IMR-90 (cell line): ENCODE results near the gene TTC7B. TPM values are rescaled to one million over a fixed set of nuclear protein-coding genes. Genes with fewer than 3 reads are reported as not detected.

ENCODE experiments used
- ATAC-seq: fragments of 200-7000 bp; cut with Tn5 transposase; 2 replicates; pipeline ENCODE4 v1.9.1; 2020; ENCODE audit warnings: low read depth, mild to moderate bottlenecking, moderate library complexity
- BruUV-seq: library from RNA; stranded (reverse); fragments of 400-500 nt; replicated peaks from 2 replicates; lab custom pipeline; 2021; lab: Mats Ljungman, UMichigan
- CTCF ChIA-PET: fragments of 300-600 bp; formaldehyde crosslinking; extraction: SDS; loops from one replicate; lab custom pipeline; 2021; ENCODE audit warnings: antibody characterized with exemption; lab: Yijun Ruan, JAX
- POLR2A ChIA-PET: fragments of 300-600 bp; sonication (Branson Sonifier 250); formaldehyde crosslinking; loops from one replicate; lab custom pipeline; 2022; ENCODE audit warnings: antibody characterized with exemption; ENCODE audit not compliant: unreplicated experiment; lab: Charles Lee
- DNase-seq: peaks from one replicate; pipeline ENCODE4 v3.0.0; 2013
- H2AFZ ChIP-seq: replicated peaks from 2 replicates; pipeline ENCODE3; 2013; ENCODE audit warnings: low read length, mild to moderate bottlenecking; ENCODE audit not compliant: poor library complexity
- H2AK5ac ChIP-seq: 2 replicates; pipeline ENCODE4 v1.6.1; 2013; ENCODE audit warnings: low read depth, low read length, inconsistent platforms
- H2AK9ac ChIP-seq: replicated peaks from 2 replicates; pipeline ENCODE3; 2013; ENCODE audit warnings: mild to moderate bottlenecking, low read depth, low read length, moderate library complexity; ENCODE audit not compliant: poor library complexity
- H2BK120ac ChIP-seq: 2 replicates; pipeline ENCODE4 v1.6.1; 2013; ENCODE audit warnings: low read depth, low read length, inconsistent platforms
- H2BK15ac ChIP-seq: 3 replicates; pipeline ENCODE4 v1.6.1; 2013; ENCODE audit warnings: low read depth, low read length, inconsistent platforms
- H2BK20ac ChIP-seq: 2 replicates; pipeline ENCODE4 v1.6.1; 2013; ENCODE audit warnings: low read depth, mild to moderate bottlenecking, inconsistent platforms, low read length, moderate library complexity
- H2BK5ac ChIP-seq: 2 replicates; pipeline ENCODE4 v1.6.1; 2013; ENCODE audit warnings: mild to moderate bottlenecking, low read depth, low read length, inconsistent platforms; ENCODE audit not compliant: poor library complexity, severe bottlenecking
- H3K14ac ChIP-seq: replicated peaks from 2 replicates; pipeline ENCODE4 v1.6.1; 2013; ENCODE audit warnings: low read depth, low read length, inconsistent platforms
- H3K18ac ChIP-seq: 2 replicates; pipeline ENCODE4 v1.6.1; 2013; ENCODE audit warnings: low read depth, low read length, control low read depth
- H3K23ac ChIP-seq: 2 replicates; pipeline ENCODE4 v1.6.1; 2013; ENCODE audit warnings: low read depth, low read length, inconsistent platforms
- H3K27ac ChIP-seq: 2 replicates; pipeline ENCODE4 v1.5.1; 2013; ENCODE audit warnings: mild to moderate bottlenecking, control low read depth, low read length; ENCODE audit not compliant: insufficient read depth
- H3K27me3 ChIP-seq: 2 replicates; pipeline ENCODE4 v1.6.1; 2013; ENCODE audit warnings: low read length; ENCODE audit not compliant: control insufficient read depth, insufficient read depth
- H3K36me3 ChIP-seq: 2 replicates; pipeline ENCODE4 v1.6.1; 2013; ENCODE audit warnings: low read length, mixed read lengths; ENCODE audit not compliant: control insufficient read depth, insufficient read depth
- H3K4ac ChIP-seq: 2 replicates; pipeline ENCODE4 v1.6.1; 2013; ENCODE audit warnings: low read depth, low read length, inconsistent platforms
- H3K4me1 ChIP-seq: 2 replicates; pipeline ENCODE4 v1.6.1; 2013; ENCODE audit warnings: low read length, mixed read lengths; ENCODE audit not compliant: control insufficient read depth, insufficient read depth
- H3K4me2 ChIP-seq: 2 replicates; pipeline ENCODE4 v1.6.1; 2013; ENCODE audit warnings: low read depth, mild to moderate bottlenecking, control low read depth, low read length, moderate library complexity
- H3K4me3 ChIP-seq: 2 replicates; pipeline ENCODE4 v1.5.1; 2013; ENCODE audit warnings: low read depth, mild to moderate bottlenecking, control low read depth, low read length, moderate library complexity; ENCODE audit not compliant: insufficient read depth
- H3K56ac ChIP-seq: 2 replicates; pipeline ENCODE4 v1.6.1; 2013; ENCODE audit warnings: low read length, inconsistent platforms; ENCODE audit not compliant: insufficient read depth; ENCODE audit errors: extremely low read depth
- H3K79me1 ChIP-seq, 2 experiments: 2 replicates each; pipeline ENCODE4 v1.6.1; 2013; ENCODE audit warnings: low read length in 2 of 2, inconsistent platforms in 1 of 2, low read depth in 1 of 2
- H3K9ac ChIP-seq: 2 replicates; pipeline ENCODE4 v1.6.1; 2013; ENCODE audit warnings: low read depth, low read length, control low read depth
- H3K9me1 ChIP-seq: 2 replicates; pipeline ENCODE4 v1.6.1; 2013; ENCODE audit warnings: low read length, inconsistent platforms; ENCODE audit not compliant: insufficient read depth
- H3K9me3 ChIP-seq: 2 replicates; pipeline ENCODE4 v1.6.1; 2013; ENCODE audit warnings: low read length; ENCODE audit not compliant: control insufficient read depth, insufficient read depth
- H4K20me1 ChIP-seq: 2 replicates; pipeline ENCODE4 v1.6.1; 2013; ENCODE audit warnings: low read length, inconsistent platforms; ENCODE audit not compliant: insufficient read depth
- H4K5ac ChIP-seq: 2 replicates; pipeline ENCODE4 v1.6.1; 2013; ENCODE audit warnings: mild to moderate bottlenecking, low read depth, low read length, control low read depth
- H4K8ac ChIP-seq, 2 experiments: 2 replicates each; pipeline ENCODE4 v1.6.1; 2013; ENCODE audit warnings: low read depth in 2 of 2, low read length in 2 of 2, control low read depth in 1 of 2, inconsistent platforms in 1 of 2
- H4K91ac ChIP-seq: 2 replicates; pipeline ENCODE4 v1.6.1; 2013; ENCODE audit warnings: low read depth, low read length, inconsistent platforms; ENCODE audit not compliant: insufficient read depth
- BHLHE40 ChIP-seq: fragments of 150-350 bp; IDR thresholded peaks from 2 replicates; pipeline ENCODE4 v1.6.1; 2016; ENCODE audit warnings: mild to moderate bottlenecking, low read depth, low read length
- CEBPB ChIP-seq: IDR thresholded peaks from 2 replicates; pipeline ENCODE4 v1.6.1; 2012; ENCODE audit warnings: low read depth, low read length, improper control_type of control experiment
- CHD1 ChIP-seq: IDR thresholded peaks from 2 replicates; pipeline ENCODE4 v1.6.1; 2012; ENCODE audit warnings: low read depth, low read length, improper control_type of control experiment
- FOS ChIP-seq: fragments of 150-350 bp; IDR thresholded peaks from 2 replicates; pipeline ENCODE4 v1.6.1; 2016; ENCODE audit warnings: low read depth, low read length
- MAFK ChIP-seq: IDR thresholded peaks from 2 replicates; pipeline ENCODE4 v1.6.1; 2012; ENCODE audit warnings: low read depth, low read length, improper control_type of control experiment
- MAZ ChIP-seq: IDR thresholded peaks from 2 replicates; pipeline ENCODE4 v1.6.1; 2012; ENCODE audit warnings: low read depth, mild to moderate bottlenecking, low read length, improper control_type of control experiment, moderate library complexity, borderline replicate concordance
- MXI1 ChIP-seq: IDR thresholded peaks from 2 replicates; pipeline ENCODE4 v1.6.1; 2012; ENCODE audit warnings: low read depth, mild to moderate bottlenecking, low read length, moderate library complexity, borderline replicate concordance
- NFE2L2 ChIP-seq: fragments of 150-350 bp; IDR thresholded peaks from 2 replicates; pipeline ENCODE4 v1.6.1; 2016; ENCODE audit warnings: low read depth, mild to moderate bottlenecking, low read length
- POLR2A ChIP-seq: IDR thresholded peaks from 2 replicates; pipeline ENCODE4 v1.6.1; 2012; ENCODE audit warnings: mild to moderate bottlenecking, low read depth, low read length
- RAD21 ChIP-seq: IDR thresholded peaks from 2 replicates; pipeline ENCODE4 v1.6.1; 2012; ENCODE audit warnings: low read length, improper control_type of control experiment
- RCOR1 ChIP-seq: IDR thresholded peaks from 2 replicates; pipeline ENCODE4 v1.6.1; 2012; ENCODE audit warnings: mild to moderate bottlenecking, low read length, improper control_type of control experiment; ENCODE audit not compliant: insufficient replicate concordance
- RFX5 ChIP-seq: IDR thresholded peaks from 2 replicates; pipeline ENCODE4 v1.8.0; 2012; ENCODE audit warnings: low read depth, mild to moderate bottlenecking, low read length, moderate library complexity
- SMC3 ChIP-seq: fragments of 150-350 bp; IDR thresholded peaks from 2 replicates; pipeline ENCODE4 v1.6.1; 2016; ENCODE audit warnings: low read depth, mild to moderate bottlenecking, antibody characterized with exemption, low read length, moderate library complexity
- WGBS, 2 experiments: methylation state at CpG; one replicate each; pipeline versions ENCODE4 v1.1.5 to v1.1.7; 2013; ENCODE audit warnings: missing lambda C conversion rate in 2 of 2; ENCODE audit not compliant: insufficient read length in 1 of 2; ENCODE audit errors: extremely low coverage in 2 of 2; 5-methylcytosine and 5-hydroxymethylcytosine counted together
- dilution Hi-C: fragments of 300-500 bp; cut with HindIII; formaldehyde crosslinking; loops from one replicate; pipeline ENCODE4 v1.14.3; 2018; ENCODE audit warnings: low sequenced_read_pairs; ENCODE audit not compliant: unreplicated experiment
- in situ Hi-C: fragments of 300-500 bp; cut with MboI; formaldehyde crosslinking; loops from 3 replicates; pipeline ENCODE4 v1.14.3; 2019; ENCODE audit warnings: low sequenced_read_pairs, inconsistent platforms, mixed read lengths
- intact Hi-C: fragments of 100-400 bp; cut with micrococcal nuclease; formaldehyde crosslinking; loops from 2 replicates; pipeline ENCODE4 v1.10.0; 2022
- polyA plus RNA-seq, 3 experiments: library from polyadenylated mRNA; depleted of rRNA; stranded (reverse); fragments of >200 nt; gene quantifications; 2 replicates each; pipeline ENCODE4 v1.2.3, GENCODE V29; 2012; ENCODE audit warnings: low replicate concordance in 1 of 3
- total RNA-seq: library from RNA; depleted of rRNA; stranded (reverse); fragments of >200 nt; gene quantifications from 2 replicates; pipeline ENCODE4 v1.2.3, GENCODE V29; 2012
- TF ChIP-seq, protein P1 (sequence below): fragments of 150-350 bp; IDR thresholded peaks from 2 replicates; pipeline ENCODE4 v1.6.1; 2016; ENCODE audit warnings: low read depth, mild to moderate bottlenecking, low read length, moderate library complexity, borderline replicate concordance
- TF ChIP-seq, protein P2 (sequence below): fragments of 150-350 bp; IDR thresholded peaks from 2 replicates; pipeline ENCODE4 v1.6.1; 2017; ENCODE audit warnings: mild to moderate bottlenecking, antibody characterized with exemption, low read length, low read depth
- TF ChIP-seq, protein P3 (sequence below): conservative IDR thresholded peaks from 2 replicates; pipeline ENCODE4 v1.5.1; 2012; ENCODE audit warnings: mild to moderate bottlenecking, low read depth, low read length, improper control_type of control experiment

Gene TTC7B
- total and polyA plus RNA-seq, 2 of the 4 experiments (the other 2 are of a cell fraction), result 18.1 to 35.3 TPM

DNA sequence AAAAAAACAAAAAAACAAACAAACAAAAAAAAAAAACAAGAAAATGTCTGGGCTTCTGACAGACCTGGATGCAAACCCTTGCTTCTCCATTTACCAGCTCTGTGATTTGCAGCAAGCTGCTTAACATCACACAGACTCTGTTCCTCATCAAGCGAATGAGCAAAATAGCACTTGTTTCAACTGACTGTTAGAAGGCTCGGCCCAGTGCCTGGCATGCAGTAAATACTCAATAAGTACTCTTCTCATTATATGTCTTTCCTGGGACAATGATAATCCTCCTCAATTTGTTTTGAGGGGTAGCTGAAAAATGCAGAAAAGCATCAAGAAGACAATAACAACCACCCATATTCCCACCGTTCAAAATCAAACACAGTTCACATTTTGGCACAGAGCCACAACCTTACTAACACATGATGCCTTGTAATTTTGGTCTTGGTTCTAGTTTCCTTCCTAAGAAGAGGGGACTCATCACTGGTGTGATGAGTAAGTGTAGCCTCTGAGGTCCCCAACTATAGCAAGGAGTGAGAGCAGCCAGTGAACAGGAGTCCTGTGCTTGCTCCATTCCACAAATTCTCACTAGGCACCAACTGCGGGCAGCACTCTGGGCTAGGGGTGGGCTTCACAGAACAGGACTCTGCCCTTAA lies 60.4 kb downstream of the TTC7B start:
- Histone ChIP-seq H4K8ac (no peak overlapping the region), H3K9me1 (peaks cover 3% of the 10 kb centered on the region; the same call in 1 of the 2 replicates), H4K5ac (no peak overlapping the region), H2BK15ac (no peak overlapping the region), H4K20me1 (peaks cover 3% of the 10 kb centered on the region; the same call in 1 of the 2 replicates), H2BK5ac (no peak overlapping the region), H3K4me1 (peaks cover 6% of the 10 kb centered on the region), H3K27me3 (no peaks in the 10 kb centered on the region), H3K4me3 (no peak overlapping the region), H4K91ac (no peak overlapping the region), H3K4ac (no peak overlapping the region), H3K79me1 (peaks cover 9 to 19% of the 10 kb centered on the region in 2 experiments), H3K4me2 (no peak overlapping the region), H3K36me3 (no peaks in the 10 kb centered on the region), H2AK5ac (no peak overlapping the region), H2AFZ (no peak overlapping the region), H3K23ac (no peak overlapping the region), H3K27ac (no peak overlapping the region), H3K9ac (no peak overlapping the region), H3K9me3 (no peaks in the 10 kb centered on the region), H3K56ac (no peak overlapping the region), H3K14ac (no peak overlapping the region), H2AK9ac (no peak overlapping the region), H2BK120ac (no peak overlapping the region), H2BK20ac (no peak overlapping the region), H3K18ac (no peak overlapping the region)
- dilution Hi-C loops (no loop called here), in situ Hi-C loops (no loop called here), intact Hi-C loops (loop anchor here (5.0 kb wide), 1 partner anchor 62 kb away; the partner anchor contains the start of gene TTC7B)
- POLR2A ChIA-PET, result no interaction called here
- ATAC-seq (no peak), DNase-seq (peak; percentile 38)
- WGBS, 2 experiments, result no CpG with 5 or more reads among the region's 4 CpGs
- TF ChIP-seq CHD1 (no peak), BHLHE40 (no peak), RAD21 (no peak), MAFK (no peak), CEBPB (no peak), MAZ (no peak), NFE2L2 (no peak), POLR2A (no peak), RCOR1 (no peak), MXI1 (no peak), RFX5 (no peak), FOS (no peak), SMC3 (no peak)
- TF ChIP-seq, protein P1, sequence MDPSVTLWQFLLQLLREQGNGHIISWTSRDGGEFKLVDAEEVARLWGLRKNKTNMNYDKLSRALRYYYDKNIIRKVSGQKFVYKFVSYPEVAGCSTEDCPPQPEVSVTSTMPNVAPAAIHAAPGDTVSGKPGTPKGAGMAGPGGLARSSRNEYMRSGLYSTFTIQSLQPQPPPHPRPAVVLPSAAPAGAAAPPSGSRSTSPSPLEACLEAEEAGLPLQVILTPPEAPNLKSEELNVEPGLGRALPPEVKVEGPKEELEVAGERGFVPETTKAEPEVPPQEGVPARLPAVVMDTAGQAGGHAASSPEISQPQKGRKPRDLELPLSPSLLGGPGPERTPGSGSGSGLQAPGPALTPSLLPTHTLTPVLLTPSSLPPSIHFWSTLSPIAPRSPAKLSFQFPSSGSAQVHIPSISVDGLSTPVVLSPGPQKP, result no peak
- TF ChIP-seq, protein P2, sequence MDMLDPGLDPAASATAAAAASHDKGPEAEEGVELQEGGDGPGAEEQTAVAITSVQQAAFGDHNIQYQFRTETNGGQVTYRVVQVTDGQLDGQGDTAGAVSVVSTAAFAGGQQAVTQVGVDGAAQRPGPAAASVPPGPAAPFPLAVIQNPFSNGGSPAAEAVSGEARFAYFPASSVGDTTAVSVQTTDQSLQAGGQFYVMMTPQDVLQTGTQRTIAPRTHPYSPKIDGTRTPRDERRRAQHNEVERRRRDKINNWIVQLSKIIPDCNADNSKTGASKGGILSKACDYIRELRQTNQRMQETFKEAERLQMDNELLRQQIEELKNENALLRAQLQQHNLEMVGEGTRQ, result no peak
- TF ChIP-seq, protein P3, sequence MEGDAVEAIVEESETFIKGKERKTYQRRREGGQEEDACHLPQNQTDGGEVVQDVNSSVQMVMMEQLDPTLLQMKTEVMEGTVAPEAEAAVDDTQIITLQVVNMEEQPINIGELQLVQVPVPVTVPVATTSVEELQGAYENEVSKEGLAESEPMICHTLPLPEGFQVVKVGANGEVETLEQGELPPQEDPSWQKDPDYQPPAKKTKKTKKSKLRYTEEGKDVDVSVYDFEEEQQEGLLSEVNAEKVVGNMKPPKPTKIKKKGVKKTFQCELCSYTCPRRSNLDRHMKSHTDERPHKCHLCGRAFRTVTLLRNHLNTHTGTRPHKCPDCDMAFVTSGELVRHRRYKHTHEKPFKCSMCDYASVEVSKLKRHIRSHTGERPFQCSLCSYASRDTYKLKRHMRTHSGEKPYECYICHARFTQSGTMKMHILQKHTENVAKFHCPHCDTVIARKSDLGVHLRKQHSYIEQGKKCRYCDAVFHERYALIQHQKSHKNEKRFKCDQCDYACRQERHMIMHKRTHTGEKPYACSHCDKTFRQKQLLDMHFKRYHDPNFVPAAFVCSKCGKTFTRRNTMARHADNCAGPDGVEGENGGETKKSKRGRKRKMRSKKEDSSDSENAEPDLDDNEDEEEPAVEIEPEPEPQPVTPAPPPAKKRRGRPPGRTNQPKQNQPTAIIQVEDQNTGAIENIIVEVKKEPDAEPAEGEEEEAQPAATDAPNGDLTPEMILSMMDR, result no peak
- BruUV-seq, result no TSS peak
- CTCF ChIA-PET, result interaction anchor here (0.6 to 1.6 kb wide), 5 partner anchors 35 to 454 kb away, joined by 3 to 4 read pairs (median 3); no protein-coding TSS in a partner anchor
